Stimulated activated naive CD8-positive, alpha-beta T cell treated with anti-CD3 and anti-CD28 coated beads, Interleukin-15, Interleukin-2, amounts not matched to agents 100 U/mL and 50 U/mL, for 24 hours (primary cell): ENCODE measurements around the gene SLC7A11.

Experiments used
- ATAC-seq: fragments of 150-1000 bp; cut with Tn5 transposase; one replicate; pipeline ENCODE4 v1.10.0; 2021
- DNase-seq: peaks from one replicate; pipeline ENCODE4 v3.0.0; 2021

The SLC7A11 gene

GRCh38 chr4:138205531-138206233 is 36.5 kb downstream of the SLC7A11 start:
- ATAC-seq: no peak
- DNase-seq: no peak

DNA sequence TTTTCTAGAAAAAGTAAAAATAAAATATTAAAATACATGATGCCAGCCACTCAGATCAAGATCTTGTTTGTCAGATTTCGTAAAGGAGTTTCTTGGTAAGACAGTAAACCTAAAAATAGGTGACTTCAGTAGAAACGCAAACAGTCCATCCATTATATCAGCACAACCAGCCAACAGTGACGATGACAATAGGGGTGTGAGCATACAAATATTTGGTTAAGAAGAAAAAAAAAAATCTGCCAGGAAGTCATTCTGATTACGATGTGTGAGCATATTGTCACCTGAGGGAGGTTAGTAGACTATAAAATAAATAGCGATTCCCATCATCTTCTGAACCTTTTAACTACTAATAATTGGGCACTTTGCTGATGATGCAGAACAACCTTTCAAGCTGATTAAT is 37.6 kb downstream of the SLC7A11 start:
- no peak for DNase-seq

GRCh38 chr4:138202686-138203085 is 39.5 kb downstream of the SLC7A11 start:
- DNase-seq: no peak
- no peak for ATAC-seq

More for the DNA sequence above, 37.6 kb downstream of the SLC7A11 start:
- ATAC-seq: no peak

- DNase-seq (no peak), ATAC-seq (no peak)
Observed at GRCh38 chr4:138200236-138200590, 41.9 kb downstream of the SLC7A11 start.

DNA sequence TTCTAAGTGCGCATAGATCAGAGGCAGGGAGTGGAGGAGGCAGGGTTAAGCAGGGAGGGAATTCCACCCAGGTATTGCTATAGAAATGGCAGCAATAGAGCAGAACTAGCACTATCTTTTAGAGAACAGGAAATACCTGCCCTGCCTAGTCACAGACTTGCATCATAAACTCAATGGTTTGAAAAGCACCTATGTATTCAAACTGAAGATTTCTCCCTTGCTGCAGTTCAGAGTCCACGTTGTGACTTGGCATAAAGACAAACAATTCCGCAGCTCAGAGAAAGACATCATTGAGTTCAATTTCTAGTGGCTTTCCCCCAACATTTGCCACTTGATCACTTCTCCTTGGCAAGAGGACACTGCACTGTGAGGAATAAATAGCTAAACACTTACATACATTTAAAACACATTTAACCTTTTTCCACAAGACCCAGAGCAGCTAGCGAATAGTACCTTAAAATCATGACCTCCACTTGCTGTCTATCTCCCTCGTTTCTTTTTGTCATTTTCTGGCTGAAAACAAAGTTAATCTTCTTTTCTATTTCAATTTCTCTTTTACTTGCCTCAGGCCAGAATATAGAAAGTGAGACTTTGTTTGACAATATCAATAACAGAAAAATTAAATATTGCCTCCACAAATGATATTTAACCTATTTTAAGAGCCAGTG is 42.4 kb downstream of the SLC7A11 start:
- no peak for DNase-seq
- ATAC-seq: no peak

DNA sequence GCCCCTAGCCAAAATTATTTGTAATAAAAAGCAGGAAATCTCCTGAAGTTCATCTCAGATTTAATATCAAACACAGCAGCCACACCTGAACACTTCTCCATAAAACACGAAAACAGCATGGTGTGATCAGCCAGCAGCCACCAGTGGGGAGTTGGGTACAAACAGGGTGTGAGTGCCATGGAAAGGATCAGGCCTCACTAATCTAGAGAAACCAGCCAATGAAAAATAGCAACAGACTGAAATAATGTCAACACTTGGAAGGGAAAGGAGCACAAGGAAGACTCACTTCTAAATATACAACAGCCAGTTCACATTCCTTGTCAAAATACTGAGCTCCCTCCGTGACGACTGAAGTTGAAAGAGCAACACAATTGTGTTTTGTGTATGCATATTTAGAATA is 46.0 kb downstream of the SLC7A11 start:
- no peak for ATAC-seq

GRCh38 chr4:138193963-138194362 is 48.2 kb downstream of the SLC7A11 start:
- ATAC-seq (no peak), DNase-seq (no peak)

More for the DNA sequence above, 46.0 kb downstream of the SLC7A11 start:
- no peak for DNase-seq

DNA sequence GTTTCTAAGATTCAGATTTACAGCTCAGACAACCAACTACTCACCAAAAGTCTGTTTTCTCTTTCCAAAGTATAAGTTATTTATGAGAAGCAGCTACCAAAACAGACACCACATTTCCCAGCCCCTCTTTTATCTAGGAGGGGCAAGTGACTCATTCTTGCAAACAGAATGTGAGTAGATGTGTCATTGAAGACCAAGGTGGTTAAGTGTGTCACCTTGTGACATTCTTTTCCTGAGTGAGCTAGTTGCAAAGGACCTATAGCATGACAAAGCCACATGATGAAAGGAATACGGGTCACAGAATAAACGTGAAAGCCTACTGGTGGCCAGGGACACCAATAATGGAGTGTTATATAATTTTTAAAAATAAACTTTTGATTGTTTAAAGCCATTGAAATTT is 50.0 kb downstream of the SLC7A11 start:
- ATAC-seq (peak; percentile 77), DNase-seq (no peak)

DNA sequence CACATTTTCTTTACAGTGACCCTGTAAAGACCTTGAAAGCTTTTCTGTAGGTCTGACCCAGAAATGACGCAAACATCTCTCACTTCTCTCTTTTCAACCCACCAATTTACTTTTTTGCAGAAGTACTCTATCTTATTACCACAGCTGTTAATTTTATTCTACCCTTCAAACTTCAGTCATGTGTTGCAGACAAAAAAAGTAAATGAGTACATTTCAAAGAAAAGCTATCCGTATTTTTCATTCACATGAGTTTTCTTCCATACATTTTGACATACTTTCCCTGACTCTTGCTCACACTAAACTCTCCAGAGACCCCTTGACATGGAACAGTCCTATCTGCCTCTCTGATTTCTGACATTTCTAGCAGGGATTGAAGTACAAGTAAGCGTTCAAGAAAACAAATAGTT is 51.7 kb downstream of the SLC7A11 start:
- DNase-seq (no peak), ATAC-seq (no peak)

DNA sequence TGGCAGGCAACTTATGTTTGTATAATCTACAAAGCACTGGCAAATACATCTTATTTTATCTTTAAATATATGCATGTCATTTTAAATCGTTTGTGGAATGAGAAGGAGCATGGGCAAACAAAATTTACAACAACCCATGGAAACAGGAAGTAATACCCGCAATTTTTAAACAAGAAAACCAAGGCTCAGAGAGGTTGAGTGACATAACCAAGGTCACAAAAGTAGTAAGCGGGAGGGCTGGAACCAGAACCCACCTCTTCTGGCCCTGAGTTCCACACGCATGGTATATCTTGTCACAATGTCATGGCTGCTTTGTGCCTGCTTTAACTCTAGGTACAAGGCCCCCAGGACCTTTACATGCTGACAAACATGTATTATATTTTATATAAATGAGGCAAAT is 52.9 kb downstream of the SLC7A11 start:
- no peak for ATAC-seq
- DNase-seq: no peak

DNA sequence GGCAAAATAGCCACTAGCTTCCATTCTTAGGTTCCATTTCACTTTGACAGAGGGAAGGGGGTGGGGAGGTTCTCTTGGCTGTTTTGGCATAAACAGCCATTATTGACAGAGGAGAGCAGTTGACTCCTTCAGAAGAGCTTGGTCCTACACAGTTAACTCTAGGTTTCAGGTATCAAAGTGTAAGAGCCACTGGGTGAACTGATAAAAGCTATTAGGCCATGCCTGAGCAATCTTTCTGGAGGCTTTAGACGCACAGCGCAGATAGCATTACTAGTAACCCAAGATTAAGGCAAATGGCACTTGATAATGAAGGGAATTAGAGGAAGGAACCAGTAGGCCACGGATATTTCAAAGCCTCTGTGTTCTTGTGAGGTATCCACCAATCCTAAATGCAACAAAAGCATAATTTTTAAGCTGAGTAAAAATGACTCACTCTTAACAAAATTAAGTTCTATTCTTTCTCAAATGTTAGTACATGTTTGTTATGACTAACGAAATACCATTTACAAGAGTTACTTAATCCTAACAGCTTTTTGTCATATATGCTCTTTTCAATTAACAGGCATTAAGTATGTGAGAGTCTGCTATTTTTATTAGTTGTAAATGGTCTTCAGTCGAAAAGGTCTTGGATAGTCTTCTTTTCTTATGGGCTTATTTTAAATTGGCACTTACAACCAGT is 53.6 kb downstream of the SLC7A11 start:
- ATAC-seq: no peak
- no peak for DNase-seq

GRCh38 chr4:138185859-138186645 is 56.1 kb downstream of the SLC7A11 start:
- no peak for DNase-seq
- no peak for ATAC-seq

DNA sequence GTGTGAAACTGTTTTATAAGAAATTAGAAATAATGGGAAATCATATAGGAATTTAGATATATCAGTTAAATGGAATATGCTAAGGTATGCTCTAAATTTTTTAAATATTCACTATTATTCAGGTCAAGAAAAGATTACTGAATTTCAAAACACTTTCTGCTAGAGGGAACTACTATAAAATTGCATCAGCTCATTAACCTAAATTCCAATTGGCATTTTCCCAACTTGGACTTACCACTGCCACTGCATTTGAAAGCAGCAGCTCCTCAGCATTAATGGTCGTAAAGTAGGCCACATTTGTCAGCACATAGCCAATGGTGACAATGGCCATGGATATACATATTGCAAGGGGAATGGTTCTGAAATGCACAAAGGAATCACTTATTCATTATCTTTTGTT is 57.3 kb downstream of the SLC7A11 start:
- ATAC-seq (no peak), DNase-seq (no peak)

DNA sequence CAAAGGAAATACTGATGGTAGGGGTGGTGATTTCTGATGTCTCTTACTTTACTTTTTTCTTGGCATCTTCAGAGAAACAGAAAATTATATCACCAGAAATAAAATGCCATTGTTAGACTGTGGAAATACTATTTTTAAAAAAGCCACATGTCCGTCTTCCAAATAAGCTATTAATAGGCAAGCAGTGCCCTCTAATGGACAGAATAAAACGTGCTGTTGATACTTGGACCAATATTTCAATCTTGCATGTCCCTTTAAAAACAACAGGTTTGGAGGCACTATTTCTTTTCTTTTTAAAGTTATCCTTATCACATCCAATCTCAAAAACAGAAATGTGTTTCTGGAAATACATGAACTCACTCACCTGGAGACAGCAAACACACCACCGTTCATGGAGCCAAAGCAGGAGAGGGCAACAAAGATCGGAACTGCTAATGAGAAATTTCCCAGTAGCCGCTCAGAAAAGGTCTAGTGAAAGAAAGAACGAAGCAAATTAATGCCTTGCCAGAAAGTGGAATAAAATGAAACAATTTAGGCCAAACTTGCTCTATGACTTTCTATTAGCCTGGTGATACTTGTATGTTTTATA is 59.2 kb downstream of the SLC7A11 start:
- ATAC-seq: no peak

DNA sequence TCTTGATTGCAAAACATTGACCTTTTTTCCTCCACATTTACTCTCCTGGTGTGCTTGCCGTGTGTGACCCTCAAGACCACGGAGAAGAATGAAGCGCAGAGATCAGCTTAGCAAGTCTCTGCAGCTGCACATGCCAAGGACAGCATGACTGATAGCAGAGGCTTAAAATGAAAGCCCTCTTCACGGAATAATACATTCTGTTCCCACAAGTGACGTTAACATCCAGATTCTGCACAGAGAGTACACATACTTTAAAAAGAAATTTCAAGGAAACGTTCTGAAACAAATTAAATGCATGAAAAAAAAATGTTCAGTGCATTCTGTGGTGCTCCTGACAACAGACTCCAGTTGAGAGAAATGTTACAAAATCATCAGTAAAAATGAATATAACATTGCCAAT is 60.9 kb downstream of the SLC7A11 start:
- ATAC-seq: no peak
- DNase-seq: no peak

More for the DNA sequence above, 59.2 kb downstream of the SLC7A11 start:
- no peak for DNase-seq

DNA sequence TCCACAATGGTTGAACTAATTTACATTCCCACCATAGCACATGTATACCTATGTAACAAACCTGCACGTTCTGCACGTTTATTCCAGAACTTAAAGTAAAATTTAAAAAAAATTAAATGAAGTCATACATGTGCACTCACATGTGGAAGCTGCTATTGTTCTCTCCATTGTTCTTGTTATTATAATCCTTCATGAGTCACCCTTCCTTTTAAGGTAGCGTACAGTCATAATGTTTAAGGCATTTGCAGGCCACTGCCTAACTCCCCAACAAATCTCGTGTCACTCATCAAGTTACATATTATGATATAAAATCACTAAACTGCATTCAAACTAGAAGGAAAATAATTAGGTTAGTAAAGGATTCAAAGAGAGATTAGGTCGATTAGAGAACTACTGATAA is 63.6 kb downstream of the SLC7A11 start:
- no peak for ATAC-seq
- no peak for DNase-seq

DNA sequence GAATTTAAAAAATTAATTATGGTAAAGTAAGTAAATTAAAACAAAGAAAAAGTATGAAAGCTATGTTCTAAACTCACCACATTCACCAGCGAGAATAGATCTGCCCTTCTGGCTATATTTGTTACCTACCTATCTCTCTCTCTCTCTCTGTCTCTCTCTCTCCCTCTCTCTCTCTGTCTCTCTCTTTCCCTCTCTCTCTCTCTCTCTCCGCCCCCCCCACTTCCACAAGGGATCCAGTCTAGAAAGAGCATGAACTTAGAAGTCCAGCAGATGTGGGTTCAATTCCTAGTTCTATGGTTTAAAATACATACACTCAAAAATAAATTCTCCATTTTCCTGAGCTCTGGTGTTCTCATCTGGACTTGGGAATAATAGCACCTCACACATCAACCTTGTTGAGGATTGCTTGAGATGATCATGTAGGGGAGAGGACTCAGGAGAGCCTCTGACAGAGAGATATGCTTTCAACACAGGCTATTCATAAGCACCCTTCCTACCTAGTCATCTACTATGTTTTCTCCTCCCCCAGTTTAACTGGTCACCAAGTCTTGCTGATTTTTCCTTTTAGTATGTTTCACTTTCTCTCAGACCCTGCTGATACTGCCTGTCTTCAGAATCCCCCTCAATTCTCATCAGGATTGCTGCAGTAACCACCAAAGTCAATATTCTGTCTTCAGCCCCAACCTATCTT is 64.7 kb downstream of the SLC7A11 start:
- DNase-seq (no peak), ATAC-seq (no peak)

- ATAC-seq (no peak), DNase-seq (no peak)
Observed at GRCh38 chr4:138174981-138175794, 67.0 kb downstream of the SLC7A11 start.

DNA sequence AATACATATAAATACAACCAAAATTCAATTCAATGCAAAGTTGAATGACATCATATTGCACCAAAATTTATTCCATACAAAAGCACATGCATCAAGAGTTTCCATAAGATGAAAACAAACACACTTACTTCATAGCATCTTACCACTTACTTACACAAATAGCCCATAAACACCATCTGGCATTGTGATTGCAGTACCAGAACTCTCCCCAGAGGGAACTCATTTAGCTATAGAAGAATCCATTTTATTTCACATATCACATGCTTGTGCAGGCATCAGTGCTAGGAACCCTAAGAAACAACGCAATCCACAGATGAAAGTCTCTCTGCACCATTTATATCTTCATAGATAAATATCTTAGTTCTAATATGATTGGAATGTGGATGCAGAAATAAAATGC is 77.9 kb downstream of the SLC7A11 start:
- DNase-seq (no peak), ATAC-seq (no peak)

DNA sequence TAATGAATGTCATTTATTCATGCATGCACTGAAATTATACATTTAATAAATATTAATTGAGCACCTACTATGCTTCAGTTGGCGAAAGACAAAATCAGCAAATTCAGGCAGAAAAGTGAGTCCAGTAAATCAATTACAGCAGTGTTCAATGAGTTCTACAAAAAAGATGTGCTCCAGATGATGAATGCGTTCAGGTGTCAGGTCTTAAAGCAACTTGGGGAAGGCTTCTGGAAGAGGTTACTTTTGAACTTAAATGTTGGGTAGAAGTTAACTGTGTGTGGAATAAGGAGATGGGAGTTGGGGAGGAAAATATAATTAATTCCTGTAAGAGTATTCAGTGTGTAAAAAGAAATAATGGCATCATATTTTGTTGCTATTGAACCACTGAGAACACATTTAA is 79.0 kb downstream of the SLC7A11 start:
- DNase-seq (no peak), ATAC-seq (no peak)

- no peak for DNase-seq
Observed at GRCh38 chr4:138162259-138162658, 79.9 kb downstream of the SLC7A11 start.

More at GRCh38 chr4:138162259-138162658, 79.9 kb downstream of the SLC7A11 start:
- ATAC-seq: no peak
